LHCN-M2 (cell line): ENCODE measurements around the gene CCDC15. TPM values are rescaled to one million over a fixed set of nuclear protein-coding genes. Genes with fewer than 3 reads are reported as not detected.
A peak's percentile ranks its signal among the peaks of the same experiment; 100 is the strongest.
"Not testable (repeated sequence)": the region's sequence is repeated elsewhere in the genome, so short reads cannot be mapped to it uniquely, and the experiment has no call there.

ENCODE experiments used
- DNase-seq: peaks from one replicate; pipeline ENCODE4 v3.0.0-alpha.2; 2012; ENCODE audit warnings: low read depth
- total RNA-seq: library from RNA; depleted of rRNA; stranded (reverse); fragments of >200 nt; gene quantifications from 2 replicates; pipeline ENCODE4 v1.2.3, GENCODE V29; 2014; rRNA removed

CCDC15 gene
- total RNA-seq, 1 experiment from 2014 or later: 16.0 TPM

DNA sequence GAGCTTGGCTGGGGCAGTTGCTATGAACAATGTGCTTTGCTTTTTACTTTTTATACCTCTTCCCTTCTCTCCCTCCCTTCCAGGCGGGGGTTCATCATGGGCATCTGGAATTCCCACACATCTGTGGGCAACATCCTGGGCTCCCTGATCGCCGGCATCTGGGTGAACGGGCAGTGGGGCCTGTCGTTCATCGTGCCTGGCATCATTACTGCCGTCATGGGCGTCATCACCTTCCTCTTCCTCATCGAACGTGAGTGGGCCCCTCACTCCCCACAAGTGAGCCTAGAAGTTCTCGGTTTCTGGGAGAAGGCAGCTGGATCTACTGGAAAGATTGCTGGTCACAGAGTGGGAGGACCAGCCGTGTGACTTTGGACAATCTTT is 126.5 kb downstream of the CCDC15 start:
- no peak for DNase-seq

DNA sequence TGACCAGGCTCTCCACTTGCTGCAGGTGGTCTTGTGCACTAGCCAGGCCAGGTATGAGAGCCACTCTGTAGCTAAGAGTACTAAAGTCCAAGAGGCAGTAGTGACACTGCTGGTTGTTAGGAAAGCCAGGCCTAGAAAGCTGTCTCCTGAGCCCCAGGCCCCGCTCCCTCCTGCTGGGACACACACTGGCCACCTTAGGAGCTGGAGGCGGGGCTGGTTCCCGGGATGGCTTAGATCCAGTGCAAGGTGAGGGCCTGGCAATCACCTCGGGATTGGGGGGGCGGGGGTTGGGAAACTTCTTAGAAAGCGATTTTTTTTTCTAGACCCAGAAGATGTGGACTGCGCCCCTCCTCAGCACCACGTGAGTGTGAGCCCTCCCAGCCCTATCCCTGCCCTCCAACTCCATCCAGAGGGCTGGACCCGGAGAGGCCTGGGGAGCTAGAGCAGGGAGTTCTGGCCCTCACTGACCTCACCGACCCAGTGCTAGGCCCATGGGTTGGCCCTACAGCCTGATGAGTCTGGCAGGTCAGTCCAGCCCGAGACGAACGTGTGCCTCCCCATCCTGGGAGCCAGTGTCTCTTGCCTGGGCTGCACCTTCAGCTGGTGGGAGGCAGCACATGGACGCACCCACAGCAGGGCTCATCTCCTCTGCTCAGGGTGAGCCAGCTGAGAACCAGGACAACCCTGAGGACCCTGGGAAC is 127.2 kb downstream of the CCDC15 start:
- no peak for DNase-seq

DNA sequence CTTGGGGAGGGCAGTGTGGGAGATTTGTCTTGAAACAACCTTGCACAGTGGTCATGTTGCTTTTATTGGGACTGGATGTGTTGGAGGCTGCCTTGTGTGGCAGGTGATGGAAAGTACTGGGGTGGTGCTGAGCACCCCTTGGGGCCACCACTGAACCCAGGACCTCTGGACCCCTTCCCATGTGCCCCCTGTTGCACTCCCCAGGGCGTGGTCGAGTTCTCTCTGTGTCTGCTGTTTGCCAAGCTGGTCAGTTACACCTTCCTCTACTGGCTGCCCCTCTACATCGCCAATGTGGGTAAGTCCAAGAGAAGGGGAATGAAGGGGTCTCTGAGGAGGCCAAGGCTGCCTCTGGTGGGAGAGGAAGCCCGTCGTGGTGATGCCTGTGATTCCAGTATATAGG is 128.0 kb downstream of the CCDC15 start:
- no peak for DNase-seq

DNA sequence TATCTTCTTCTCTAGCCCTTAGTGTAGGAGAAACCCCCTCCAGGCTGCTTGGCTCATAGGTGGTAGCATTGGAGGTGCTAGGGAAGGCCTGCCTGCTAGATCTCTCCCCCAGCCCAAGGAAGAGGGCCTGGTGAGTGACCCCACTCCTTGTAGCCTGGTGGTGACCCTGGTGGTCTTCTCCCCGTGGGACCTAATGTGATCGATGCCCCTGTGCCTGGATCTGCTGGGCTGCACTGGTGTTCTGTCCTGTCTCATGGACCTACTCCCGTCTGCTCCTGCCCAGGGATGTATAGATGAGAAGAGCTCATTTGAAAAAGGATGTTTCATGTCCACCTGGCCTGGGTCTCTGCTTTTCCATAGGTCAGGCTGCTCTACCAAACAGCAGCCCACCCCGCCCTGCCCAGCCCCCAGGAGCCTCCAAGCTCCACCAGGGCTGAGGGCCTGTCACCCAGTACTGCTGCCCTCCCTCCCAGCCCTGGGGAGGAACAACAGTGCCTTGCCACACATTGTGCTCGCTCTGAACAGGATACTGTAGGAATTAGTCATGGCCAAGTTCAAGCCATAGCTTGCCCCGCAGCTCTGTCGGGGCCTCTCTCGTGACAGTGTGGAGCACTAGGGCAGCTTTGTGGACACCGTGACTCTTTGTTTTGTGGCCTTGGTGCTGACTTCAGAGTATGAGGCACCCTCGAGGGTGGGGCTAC is 128.8 kb downstream of the CCDC15 start:
- peak; percentile 78 for DNase-seq

DNA sequence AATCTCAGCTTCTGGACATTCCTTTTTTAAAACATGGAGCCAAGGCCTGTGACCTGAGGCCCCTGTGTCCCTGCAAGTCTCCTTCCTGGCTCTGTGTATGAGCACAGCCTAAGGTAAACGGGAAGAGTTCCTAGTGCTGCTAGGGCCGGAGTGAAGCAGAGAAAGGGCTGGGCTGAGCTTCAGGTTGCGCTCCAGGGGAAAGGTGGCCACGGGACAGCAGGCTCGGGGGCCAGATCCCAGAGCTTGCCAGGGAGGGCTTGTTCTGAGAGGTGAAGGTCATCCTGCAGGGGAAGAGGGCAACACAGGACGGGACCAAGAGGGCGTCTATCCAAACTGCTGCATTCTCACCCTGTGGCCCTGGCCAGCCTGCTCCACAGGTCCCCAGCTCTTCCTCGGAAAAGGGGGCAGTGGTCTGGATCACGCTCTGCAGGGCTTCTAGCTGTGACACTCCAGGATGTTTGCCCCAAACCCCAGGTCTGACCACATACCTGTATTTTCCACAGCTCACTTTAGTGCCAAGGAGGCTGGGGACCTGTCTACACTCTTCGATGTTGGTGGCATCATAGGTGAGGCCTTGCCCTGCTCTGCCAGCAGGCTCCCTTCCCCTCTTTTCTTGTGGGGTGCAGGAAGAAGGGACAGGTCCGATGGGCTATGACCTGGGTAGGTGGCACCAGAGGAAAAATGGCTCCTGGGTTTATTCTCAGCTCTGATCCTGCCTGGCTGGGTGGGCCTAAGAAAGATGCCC is 129.5 kb downstream of the CCDC15 start:
- no peak for DNase-seq

DNA sequence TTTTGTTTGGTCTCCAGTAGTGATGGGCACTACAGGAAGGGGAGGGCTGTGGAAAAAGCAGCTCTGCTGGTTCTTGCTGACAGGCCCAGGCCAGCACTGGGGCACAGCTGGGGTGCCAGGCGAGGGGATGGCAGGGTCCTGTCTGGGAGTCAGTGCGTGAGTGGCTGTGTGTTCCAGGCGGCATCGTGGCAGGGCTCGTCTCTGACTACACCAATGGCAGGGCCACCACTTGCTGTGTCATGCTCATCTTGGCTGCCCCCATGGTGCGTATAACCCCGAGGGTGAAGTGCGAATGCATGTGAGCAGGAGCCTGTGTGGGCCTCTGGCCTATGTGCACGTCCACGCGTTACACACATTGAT is 130.0 kb downstream of the CCDC15 start:
- DNase-seq: no peak

DNA sequence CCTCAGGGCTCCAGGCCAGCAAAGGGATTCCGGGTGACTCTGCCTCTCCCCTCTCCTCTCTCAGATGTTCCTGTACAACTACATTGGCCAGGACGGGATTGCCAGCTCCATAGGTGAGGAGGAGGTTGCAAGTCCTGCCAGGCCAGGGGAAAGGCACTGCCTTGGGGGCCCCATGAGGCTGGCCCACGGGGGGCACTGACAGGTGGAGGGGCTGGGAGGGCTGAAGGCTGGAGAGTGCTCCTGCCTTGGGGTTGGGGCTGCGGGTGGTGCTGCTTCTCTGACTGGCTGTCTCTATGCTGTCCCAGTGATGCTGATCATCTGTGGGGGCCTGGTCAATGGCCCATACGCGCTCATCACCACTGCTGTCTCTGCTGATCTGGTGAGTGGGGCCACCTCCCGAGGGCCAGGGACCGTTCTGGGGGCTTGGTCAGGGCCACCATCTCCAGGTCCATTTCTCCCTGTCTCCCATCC is 130.8 kb downstream of the CCDC15 start:
- no peak for DNase-seq

DNA sequence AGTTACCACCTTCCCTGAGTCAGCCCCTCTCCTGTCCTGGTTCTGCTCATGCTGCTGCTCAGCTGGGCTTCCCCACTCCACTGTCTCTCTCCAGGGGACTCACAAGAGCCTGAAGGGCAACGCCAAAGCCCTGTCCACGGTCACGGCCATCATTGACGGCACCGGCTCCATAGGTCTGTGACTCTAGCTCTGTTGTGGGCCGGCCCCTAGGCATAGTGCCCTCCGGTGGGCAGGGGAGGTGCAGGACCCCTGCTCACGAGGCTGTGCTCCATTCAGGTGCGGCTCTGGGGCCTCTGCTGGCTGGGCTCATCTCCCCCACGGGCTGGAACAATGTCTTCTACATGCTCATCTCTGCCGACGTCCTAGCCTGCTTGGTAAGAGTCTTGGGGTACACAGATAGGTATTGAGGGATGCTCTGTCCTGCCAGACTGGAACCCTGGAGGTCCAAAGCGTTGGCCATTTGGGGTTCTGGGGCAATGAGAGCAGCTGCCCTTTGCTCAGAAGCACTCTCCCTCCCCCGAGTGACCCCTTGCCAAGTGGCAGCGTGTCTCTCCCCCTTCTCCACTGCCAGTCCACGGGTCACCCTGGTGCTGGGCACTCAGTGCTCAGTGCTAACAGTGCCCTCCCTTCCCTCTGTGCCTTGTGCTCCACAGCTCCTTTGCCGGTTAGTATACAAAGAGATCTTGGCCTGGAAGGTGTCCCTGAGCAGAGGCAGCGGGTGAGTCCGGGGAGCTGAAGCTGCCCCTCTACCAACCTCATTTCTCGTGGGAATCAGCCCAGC is 131.5 kb downstream of the CCDC15 start:
- no peak for DNase-seq

DNA sequence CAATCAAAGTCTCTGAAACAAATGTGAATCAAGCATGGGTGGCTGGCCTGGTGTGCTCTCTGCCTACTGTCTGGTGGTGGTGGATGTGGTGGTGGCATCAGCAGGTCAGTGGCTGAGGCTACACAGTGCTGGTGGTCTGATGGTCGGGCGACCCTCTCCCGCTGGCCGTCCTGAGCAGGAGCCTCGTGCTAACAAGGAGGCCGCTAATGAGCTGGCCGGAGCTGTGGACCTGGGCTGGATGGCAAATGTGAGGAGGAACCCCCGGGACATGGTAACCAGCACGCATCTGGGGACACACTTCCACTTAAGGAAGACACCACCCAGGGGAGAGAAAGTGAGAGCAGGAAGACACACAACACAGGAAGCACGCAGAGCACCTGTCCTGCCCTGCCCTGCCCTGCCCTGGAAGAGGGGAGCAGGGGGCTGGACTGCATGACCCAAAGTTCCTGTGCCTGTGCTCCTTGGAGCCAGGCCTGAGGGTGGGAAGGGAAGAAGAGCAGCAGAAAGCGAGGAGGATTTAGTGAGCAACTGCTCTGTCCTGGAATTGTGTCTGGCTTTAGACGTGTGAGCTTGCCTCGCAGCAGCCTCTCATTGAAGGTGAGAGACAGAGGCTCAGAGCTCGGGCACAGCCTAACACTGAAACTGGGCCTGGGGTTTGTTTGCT is 132.8 kb downstream of the CCDC15 start:
- DNase-seq: no peak

DNA sequence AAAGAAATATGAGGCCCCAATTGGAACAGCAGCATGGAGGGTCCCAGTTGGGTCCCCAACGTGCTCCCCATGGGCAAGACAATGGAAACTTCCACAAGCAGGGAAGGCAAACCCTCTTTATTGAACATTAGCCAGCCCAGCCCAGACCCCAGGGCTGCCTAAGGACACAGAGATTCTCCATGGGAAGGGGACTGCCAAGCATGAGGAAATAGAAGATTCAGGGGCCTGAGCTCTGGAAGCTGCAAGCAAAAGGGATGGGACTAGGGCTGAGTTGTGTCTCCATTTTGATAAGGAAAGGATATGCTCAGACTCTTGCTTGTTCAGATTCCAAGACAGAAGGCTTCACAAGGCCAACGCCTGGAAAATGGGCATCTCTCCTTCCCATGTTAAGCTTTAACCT is 134.1 kb downstream of the CCDC15 start:
- no peak for DNase-seq

DNA sequence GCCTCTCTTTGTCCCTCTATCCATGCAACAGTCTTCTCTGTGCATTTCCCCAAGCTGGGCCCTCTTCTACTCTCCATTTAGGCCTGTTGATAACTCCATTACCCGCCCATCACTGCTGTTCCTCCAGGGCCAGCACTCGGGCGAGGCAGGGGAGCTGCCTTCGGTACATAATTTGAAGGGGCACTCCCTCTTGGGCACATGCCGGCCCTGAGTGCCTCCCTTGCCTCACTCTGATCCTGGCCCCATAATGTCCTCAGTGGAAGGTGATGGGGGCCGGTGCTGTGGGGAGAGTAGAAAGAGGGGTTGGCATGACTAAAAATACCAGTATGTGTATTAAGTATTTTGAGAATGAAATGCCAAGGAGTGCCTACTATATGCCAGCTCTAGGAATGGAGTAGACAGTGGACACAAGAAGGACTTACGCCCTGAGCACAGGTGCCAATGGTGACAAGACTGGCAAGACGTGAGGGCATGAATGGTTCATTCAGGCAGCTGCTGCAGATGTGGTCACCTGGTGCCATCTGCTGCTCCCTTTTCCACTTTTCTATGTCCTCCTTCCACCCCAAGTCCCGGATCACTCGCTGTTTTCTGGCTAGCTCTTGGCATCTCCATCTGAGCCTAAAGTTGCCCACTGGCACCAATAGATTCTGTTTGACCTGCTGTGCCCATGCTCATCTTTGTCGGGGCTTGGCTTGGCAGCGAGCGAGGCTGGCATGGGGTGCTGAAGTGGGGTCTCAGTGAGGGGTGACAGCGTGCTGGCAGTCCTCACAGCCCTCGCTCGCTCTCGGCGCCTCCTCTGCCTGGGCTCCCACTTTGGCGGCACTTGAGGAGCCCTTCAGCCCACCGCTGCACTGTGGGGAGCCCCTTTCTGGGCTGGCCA is 134.8 kb downstream of the CCDC15 start:
- DNase-seq: no peak

DNA sequence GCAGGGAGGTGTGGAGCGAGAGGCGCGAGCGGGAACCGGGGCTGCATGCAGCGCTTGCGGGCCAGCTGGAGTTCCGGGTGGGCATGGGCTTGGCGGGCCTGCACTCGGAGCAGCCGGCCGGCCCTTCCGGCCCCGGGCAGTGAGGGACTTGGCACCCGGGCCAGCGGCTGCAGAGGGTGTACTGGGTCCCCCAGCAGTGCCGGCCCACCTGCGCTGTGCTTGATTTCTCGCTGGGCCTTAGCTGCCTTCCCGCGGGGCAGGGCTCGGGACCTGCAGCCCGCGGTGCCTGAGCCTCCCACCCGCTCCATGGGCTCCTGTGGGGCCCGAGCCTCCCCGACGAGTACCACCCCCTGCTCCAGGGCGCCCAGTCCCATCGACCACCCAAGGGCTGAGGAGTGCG is 135.5 kb downstream of the CCDC15 start:
- DNase-seq: not testable (repeated sequence)

DNA sequence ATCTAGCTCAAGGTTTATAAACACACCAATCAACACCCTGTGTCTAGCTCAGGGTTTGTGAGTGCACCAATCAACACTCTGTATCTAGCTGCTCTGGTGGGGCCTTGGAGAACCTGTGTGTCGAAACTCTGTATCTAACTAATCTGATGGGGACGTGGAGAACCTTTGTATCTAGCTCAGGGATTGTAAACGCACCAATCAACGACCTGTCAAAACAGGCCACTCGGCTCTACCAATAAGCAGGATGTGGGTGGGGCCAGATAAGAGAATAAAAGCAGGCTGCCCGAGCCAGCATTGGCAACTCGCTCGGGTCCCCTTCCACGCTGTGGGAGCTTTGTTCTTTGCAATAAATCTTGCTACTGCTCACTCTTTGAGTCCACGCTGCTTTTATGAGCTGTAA is 136.1 kb downstream of the CCDC15 start:
- DNase-seq: not testable (repeated sequence)

DNA sequence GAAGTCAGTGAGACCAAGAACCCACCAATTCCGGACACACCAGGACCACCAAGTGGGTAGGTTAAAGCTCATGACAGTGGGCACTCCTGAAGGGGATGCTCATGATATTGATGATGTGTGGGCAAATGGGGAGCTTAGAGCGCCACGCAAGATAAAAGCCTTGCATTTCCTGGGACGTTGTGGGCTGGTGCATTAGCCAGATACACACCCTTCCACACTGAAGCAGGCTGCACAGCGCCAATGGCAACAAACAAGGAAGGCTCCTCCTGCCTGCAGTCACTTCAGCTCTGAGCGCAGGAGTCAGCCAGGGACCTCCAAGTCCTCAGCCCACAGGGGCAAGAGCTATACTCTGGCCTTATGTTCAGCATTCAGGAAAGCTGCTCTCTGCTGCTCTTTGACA is 136.8 kb downstream of the CCDC15 start:
- DNase-seq: no peak

Other genes starting within 250 kb of the CCDC15 start
- 2.4 and 3.8 TPM in 2 replicates for gene NRGN, start 214.3 kb upstream of the CCDC15 start, total RNA-seq
- not detected in 2 replicates for gene VSIG2, start 201.9 kb upstream of the CCDC15 start, total RNA-seq
- 0.06 TPM in 2 replicates for gene ESAM, start 191.9 kb upstream of the CCDC15 start, total RNA-seq
- gene MSANTD2, start 153.8 kb upstream of the CCDC15 start, total RNA-seq: 12.3 and 15.4 TPM in 2 replicates
- 11.9 and 18.5 TPM in 2 replicates for gene ROBO3, start 88.8 kb upstream of the CCDC15 start, total RNA-seq
- 23.4 and 26.9 TPM in 2 replicates for gene ROBO4, start 56.3 kb upstream of the CCDC15 start, total RNA-seq
- not detected in 2 replicates for gene HEPN1, start 35.0 kb upstream of the CCDC15 start, total RNA-seq
- 0.13 TPM in 1 of 2 replicates, not detected in the other for gene HEPACAM, start 18.2 kb upstream of the CCDC15 start, total RNA-seq
- 8.8 and 11.0 TPM in 2 replicates for gene SLC37A2, start 109.1 kb downstream of the CCDC15 start, total RNA-seq
- gene TMEM218, start 157.4 kb downstream of the CCDC15 start, total RNA-seq: 32.4 and 38.1 TPM in 2 replicates
- 14.6 and 15.6 TPM in 2 replicates for gene PKNOX2, start 210.5 kb downstream of the CCDC15 start, total RNA-seq